Stimulated activated CD8-positive, alpha-beta memory T cell treated with anti-CD3 and anti-CD28 coated beads, Interleukin-7, amount 100 ng/mL, for 48 hours (primary cell): ENCODE measurements around the gene SMIM35.

ENCODE experiments used
- DNase-seq, 2 donors: peaks; one replicate each; pipeline ENCODE4 v3.0.0-alpha.2; 2020; ENCODE audit warnings: low read depth in 1 of 2; ENCODE audit errors: extremely low read depth in 1 of 2

Gene SMIM35

DNA sequence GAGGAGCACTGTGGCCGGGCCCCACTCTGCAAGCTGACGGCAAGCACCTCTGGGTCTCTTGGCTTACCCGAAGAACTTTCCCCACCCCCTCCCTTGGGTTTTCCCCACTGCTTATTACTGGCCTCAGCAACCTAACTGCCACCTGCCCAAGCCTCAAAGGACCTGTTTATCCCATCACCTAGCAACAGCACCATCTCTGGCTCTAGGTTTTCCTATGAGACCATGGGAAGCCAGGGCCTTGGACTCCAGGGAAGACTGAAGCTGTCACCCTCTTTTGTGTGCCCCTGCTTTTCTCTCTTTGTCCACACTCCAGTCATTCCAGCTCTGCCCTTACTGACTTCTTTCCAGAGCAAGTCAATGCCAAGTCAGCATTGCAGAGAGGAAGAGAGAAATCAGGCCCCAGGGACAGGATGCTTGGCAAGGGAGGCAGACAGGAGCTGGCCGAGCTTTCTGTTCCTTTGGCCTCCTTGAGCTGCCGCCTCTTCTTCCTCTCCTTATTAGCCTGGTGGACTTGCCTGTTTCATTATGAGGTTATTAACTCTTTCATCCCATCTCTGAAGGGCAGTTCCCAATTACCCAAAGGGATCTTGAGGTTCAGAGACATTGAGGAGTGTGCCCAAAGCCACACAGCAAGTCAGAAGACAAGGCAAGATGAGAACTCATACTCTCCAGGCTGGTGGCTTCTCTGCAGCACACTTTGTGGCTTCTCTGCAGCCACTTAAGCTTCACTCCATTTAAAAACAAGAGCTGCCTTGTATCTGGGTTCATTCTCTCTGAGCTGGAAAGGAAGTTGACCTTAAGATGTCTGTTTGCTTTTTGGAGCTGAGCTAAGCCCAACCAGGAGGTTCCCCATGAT is at the start of gene SMIM35:
TSS of gene SMIM35 (minus strand) at position 51 of the 856 bp plus-strand sequence. CDS start 206 bp downstream, outside the sequence.
- DNase-seq, result no peak

DNA sequence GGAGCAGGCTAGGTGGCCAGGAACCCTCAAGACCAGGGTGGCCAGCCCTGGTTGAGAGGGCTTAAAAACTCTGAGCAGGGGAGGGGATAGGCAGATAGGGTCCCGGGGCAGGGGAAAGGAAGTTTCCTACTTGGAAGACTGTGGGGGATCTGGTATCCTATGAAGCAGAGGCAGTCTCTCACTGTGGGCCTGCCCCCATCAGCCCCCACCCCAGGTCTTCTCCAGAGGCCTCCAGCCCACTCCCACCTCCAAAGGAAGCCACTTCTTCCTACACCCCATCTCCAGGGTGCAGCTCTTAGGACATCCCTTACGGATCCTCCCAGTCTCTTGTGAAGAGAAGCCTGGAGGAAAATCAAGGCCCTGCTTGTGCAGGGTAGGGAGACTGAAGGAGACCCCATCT is 49.6 kb upstream of the SMIM35 start:
- DNase-seq, result no peak

DNA sequence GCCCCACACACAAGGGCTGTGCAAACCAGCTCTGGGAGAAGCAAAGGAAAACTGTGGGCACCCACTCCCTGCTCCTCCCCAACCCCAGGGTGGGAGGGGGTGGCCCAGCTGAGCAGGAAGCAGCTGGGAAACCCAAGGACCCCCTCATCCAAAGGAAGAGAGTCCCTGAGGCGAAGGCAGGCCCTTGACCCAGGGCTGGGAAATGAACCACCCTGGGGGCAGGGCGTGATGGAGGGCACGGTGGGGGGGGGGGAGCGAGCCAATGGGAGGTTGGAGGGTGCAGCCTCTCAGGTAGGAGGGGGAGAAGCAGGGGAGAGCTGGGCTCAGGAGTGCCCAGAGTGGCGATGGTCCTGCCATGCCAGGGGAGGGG is 49.0 kb upstream of the SMIM35 start:
- DNase-seq, result no peak

DNA sequence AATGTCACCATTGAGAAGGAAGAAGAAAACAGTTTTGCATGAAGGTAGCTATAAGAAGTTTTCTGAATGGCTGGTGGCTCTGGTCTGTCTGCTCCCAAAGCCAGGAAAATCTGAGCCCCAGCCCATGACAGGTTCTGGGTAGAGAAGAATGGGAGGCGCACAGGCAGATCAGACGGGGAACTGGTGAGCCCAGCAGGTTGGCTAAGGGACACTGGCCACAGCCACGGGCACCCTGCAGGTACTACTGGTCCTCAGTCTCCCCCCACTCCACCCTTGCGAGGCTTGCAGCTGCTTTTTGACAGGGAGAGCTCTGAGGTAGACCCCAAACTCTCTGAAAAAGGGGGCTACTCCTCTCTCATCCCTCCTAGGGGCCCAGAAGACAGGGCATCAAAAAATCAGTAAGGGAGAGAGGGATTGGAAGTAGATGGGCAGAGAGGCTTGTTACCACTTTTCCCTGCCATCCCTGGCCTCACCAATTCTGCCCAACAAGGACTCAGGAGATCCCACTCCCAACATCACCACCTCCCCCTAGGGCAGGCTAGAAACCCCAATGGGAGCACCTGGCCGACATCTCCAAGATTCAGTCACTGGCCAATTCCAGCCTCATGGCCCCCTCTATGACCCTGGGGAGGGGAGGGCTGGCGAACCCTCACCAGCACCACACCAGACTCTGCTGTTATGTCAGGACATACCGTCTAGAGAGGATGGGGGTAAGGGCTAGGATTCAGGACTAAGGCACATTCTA is 48.5 kb upstream of the SMIM35 start:
- no peak for DNase-seq

DNA sequence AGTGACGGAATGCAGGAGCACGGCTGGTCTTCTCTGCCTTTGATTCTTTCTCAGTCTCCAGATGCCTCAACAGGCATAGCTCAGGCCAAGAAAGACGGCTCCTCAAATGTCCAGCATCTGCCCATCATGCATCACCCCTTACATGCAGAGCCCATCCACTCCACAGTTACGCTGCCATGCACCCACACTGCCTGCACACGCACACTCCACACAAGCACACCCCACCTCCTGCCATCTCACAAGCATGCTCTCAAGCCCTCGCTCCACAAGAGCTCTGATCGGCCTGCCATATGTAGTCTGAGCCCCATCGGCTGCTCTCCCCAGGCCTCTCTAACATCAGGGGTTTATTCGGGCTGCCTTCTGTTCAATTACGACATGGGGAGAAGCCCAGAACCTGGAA is 47.1 kb upstream of the SMIM35 start:
- DNase-seq, result no peak

DNA sequence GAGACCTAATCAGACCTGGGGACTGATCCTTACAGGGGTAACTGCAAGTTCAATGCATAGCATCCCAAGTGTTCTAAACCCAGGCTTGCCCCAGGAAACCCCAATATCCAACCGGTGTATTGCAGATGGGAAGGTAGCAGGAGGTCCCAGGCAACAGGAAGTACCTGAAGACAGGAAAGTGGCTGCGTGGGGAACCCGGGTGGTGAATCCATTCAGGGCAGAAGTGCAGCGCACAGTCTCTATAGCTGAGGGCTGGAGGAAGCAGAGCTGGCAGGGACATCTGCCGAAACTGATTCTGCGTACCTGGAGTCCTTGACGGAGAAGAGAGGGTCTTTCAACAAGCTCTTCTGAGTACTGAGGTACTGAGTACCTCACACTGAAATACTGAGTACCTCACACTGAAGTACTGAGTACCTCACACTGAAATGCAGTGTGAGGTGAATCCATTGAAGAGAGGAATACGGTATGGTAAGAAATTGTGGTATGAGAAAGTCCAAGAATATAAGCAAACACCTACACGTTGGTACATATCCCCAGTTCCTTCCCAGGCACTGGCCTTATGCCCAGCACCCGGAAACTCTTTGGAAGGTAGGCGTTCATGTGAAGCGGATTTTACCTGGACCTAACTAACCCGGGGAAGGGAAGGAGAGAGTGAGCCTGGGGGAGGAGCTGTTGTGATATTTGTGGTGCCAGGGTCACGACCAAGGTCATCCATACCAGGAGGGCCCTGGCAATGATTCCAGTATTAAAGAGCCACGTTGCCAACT is 45.8 kb upstream of the SMIM35 start:
- DNase-seq, result no peak

DNA sequence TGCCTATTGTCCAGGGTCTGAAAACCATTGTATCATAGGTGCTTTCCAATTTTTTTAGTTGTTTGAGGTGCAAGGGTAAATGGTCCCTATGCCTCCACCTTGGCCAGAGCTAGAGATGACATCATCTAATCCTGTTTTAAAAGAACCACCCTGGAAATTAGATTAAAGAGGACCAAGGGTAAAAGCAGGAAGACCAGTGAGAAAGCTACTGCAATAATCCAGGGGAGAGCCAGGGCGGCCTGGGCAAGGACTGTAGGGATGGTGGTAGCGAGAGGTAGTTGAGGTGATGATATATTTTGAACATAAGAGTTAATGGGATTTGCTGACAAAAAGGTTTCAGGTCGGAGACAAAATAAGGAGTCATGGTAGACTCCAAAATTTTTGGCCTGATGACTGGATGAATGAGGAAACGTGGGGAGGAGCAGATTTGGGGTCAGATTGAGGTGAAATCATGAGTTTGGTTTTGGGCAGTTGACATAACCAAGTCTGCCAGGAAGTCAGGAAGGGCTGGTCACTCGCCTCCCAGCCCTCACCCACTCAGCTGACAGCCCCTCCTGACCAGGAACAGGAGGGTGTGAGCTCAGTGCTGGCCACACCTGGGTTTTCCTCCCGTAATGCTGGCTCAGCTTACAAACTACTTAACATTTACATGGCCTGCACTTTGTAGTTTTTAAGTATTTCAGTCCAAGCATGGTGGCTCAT is 42.9 kb upstream of the SMIM35 start:
- no peak for DNase-seq

DNA sequence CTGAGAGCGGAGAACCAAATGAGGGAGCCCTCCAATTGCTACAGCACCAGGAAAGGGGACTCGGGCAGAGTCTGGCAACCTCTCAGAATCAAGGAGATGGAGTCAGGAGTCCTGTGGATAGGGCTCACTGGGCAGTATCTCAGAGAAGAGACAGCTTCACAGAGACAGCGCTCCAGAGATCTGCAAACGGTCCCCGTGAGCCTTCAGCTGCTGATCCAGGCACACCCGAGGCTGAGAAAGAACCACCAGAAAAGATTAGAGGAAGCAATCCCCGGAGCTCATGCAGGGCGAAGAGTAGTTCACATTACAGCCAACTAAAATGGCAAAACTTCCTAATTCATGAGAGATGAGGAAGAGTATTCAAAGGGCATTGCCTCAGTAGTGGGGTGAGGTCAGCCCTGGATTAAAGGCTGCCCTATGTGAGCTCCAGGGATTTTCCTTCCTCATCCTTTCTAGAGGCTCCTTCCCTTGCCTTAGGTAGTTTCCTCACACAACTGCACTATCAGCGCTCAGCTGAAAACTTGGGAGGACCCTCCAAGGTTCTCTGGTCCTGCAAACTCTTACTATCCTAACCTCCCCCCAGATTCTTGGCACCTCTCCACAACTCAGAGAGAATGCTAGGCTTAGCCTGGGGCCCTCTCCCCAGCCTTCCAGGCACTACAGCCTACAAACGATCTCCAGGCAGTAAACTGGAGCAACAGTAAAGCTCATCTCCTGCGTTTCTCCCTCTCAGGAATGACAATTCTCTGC is 42.1 kb upstream of the SMIM35 start:
- DNase-seq, result no peak

DNA sequence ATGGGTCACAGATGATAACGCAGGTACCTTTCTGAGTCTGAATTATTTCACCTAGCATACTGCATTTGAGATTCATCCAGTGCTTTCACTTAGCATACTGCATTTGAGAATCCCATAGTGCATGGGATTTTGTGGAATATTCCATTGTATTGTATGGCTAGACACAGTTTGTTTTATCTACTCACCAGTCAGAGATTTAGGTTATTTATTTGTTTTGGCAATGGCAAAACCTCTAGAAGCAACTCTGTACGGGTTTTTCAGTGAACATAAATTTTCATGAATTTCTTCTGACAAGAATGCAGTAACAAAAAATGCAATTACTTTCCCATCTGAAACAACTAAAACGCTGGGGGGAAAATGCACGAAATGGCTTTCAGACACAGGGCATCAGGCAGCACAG is 41.5 kb upstream of the SMIM35 start:
- DNase-seq, result no peak

DNA sequence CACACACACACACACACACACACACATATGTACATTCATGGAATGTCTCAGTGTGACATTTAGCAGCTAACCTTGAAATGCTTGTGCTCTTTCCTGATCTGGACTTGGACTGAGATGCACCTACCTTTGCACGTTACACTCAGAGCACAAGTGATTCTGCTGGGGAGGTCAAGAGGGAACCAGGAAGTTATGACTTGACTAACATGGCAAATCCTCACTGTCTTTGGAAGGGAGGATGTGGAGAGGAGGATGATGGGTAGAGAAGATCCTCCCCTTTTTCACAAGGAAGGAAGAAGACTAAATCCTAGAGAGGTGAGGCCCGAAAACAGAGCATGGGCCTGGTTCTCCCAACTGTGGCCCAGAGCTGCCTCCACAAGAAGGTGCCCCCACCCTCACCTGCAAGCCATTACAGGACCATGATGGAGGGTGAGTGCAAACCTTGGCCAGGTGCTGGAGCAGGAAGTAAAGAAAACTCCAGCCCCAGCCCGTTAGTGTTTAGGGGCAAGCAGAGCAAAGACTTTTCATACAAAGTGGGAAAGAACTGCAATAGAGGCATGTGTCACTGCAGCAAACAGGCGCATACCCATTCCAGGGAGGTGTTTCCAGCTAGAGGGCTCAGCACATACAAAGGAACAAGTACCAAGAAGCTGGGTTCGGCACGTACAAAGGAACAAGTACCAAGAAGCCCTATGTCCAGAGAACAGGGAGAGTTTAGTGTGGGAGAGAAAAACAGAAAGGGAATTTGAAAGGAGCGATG is 39.5 kb upstream of the SMIM35 start:
- no peak for DNase-seq

DNA sequence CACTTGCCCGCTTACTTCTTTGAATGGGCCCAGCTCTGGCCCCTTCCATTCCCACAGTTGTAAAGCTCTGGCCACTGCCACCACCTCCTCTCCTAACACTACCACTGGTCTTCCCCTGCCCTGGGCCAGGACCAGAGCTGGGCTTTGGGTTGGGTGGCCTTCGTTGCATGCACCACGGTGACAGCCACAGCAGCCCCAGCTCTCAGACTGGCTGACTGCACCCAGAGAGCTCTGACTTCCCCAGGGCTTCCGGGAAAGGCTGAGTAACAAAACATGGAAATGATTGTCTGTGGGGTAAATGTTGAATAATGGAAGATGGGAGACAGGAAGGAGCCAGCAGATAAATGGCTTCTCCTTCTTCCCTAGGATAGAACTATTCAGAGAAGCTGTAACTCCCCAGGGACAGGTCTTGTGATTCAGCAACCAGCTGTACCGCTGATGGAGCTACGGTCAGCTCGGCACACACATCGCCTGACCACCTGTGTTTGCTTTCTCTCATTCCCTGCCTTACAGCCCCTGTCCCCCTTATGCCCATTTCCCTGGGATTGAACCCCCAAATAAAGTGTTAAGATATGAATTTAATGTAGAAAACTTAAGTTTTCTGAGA is 38.3 kb upstream of the SMIM35 start:
- DNase-seq, result no peak

DNA sequence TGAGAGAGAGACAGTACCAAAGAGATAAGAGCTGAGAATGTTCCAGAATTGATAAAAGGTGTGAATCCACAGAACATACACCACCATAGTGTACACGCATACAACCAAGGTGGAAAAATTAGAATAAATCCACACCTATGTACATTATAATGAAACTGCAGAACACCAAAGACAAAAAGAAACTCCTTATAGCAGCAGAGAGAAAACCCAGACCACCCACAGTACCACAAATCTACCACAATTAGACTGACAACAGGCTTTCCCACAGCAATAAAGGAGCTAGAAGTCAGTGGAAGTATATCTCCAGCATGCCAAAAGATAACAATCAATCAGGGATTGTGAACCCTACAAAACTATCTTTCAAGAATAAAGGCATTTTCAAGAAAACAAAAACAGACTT is 34.0 kb upstream of the SMIM35 start:
- no peak for DNase-seq

DNA sequence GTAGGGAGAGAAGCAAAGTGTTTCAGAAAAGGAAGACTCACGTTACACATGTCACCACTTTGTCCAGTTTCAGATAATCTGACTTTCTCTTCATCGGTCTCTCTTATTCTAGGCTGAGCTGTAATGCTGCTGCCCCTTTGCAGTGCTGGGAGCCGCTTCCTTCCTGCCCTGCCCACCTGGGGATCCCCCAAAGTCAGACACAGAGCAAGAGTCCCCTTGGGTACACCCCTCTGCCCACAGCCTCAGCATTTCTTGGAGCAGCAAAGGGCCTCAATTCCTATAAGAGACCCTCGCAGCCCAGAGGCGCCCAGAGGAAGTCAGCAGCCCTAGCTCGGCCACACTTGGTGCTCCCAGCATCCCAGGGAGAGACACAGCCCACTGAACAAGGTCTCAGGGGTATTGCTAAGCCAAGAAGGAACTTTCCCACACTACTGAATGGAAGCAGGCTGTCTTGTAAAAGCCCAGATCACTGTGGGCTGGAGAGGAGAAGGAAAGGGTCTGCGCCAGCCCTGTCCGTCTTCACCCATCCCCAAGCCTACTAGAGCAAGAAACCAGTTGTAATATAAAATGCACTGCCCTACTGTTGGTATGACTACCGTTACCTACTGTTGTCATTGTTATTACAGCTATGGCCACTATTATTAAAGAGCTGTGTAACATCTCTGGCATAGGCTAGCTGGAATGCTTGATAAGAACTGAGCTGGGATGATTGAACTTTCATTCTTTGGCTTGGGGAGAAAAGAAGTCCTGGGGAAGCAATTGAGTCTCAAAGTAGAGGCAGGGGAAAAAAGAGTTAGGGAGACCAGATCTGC is 31.2 kb upstream of the SMIM35 start:
- DNase-seq, result peak; percentile 6 to 27

DNA sequence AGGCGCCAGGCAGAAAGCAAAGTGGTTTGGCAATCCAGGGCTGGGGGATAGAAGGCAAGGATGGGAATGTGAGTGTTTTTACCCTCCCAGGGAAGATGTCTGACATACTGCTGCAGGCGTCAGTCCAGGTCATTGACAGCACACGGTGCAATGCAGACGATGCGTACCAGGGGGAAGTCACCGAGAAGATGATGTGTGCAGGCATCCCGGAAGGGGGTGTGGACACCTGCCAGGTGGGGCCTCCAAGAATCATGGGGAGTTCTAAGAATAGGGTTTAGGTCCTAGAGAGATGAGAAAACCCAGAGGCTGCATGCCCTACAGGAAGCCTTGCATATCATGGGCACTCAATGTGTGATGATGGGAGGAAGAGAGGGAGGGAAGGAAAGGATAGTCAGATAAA is 28.3 kb upstream of the SMIM35 start:
- DNase-seq, result no peak

DNA sequence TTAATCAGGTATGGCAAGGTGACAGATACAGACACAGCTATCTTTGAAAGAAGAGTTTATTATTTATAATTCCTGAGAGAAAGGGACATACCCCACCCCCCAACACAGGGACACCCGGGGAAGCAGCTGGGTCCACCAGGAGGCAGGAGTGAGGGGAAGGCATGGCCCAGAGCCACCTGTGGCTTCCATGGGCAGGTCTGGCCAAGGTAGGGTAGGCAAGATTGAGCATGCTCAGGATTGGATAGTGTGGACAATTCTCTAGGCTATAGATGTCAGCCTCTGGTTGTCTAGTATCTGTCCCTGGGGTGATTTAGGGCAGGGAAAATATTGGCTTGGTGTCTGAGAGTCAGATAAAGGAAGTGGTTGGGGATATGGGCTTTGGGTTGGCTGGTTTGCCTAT is 27.5 kb upstream of the SMIM35 start:
- DNase-seq, result no peak

DNA sequence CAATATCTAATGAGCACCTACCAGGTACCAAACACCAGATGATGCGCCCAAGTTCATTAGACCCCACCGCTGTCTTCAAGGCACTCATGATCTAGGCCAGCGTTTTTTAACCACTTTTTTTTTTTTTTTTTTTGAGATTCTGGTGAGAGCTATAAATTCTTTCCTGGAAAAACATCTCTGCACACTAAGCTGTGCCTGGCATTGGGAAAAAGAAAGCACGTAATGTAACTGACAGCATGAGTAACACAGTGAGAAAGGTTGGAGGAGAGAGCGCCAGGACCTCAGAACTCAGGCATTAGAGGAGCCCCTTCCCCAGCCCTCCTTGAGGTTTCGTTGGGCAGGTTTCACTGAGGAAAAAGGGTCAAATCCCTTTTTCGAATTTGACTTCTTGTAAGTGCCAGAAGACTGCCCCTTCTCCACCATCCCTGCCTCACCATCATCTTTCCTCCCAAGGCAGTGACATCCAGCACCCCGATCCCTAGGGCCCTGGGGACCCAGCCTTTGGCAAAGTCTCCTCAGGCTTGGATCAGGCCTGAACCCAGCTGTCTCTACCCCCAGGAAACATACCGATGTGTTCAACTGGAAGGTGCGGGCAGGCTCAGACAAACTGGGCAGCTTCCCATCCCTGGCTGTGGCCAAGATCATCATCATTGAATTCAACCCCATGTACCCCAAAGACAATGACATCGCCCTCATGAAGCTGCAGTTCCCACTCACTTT is 26.1 kb upstream of the SMIM35 start:
- DNase-seq, result no peak

DNA sequence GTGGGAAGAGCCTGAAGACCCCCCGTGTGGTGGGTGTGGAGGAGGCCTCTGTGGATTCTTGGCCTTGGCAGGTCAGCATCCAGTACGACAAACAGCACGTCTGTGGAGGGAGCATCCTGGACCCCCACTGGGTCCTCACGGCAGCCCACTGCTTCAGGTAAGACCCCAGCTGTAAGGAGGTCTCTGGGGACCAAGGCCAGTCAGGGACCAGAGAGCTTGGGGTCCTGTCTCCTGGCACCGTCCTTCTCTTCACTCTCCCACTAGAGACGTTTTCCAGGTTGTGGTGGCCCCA is 24.9 kb upstream of the SMIM35 start:
- DNase-seq, result no peak
